Measurements from ENCODE around the gene AGPAT1. TPM values are rescaled to one million over a fixed set of nuclear protein-coding genes. Genes with fewer than 3 reads are reported as not detected.

AGPAT1 gene
- total RNA-seq, 4 donors from 2014 or later, result 17.6 to 34.0 (median 19.1) TPM

DNA sequence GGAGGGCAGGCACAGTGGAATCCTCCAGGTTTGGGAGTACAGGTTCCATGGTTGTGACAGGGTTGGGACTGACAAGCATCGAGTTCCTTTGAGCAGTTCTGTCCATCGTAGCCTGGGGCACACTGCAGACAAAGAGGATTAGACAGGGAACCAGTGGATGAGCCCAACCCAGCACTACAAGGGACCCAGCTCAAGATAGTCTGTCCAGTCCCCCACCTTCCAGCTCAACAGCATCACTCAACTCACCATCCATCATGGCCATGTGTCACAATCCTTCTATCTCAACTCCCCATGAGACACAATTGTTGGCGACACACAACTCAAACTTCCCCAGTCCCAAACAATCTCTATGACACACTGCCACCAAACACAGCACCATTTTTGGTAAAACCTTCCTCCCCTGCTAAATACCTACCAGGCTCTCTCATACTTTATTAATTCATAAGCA lies 28.4 kb upstream of the AGPAT1 start:
- Histone ChIP-seq H3K4me3 (no peak overlapping the region), H3K9me3 (no peaks in the 10 kb centered on the region), H3K36me3 (peaks cover 0 to 6% (median 0%) of the 10 kb centered on the region in 3 donors), H3K4me1 (no peaks in the 10 kb centered on the region), H3K27me3 (peaks cover 0 to 4% (median 0%) of the 10 kb centered on the region in 4 donors), H3K27ac (no peak overlapping the region)
- intact Hi-C loops (cut with DNase I), result no loop called here
- WGBS, 2 donors, result 93% methylated on average over 1 to 3 of the region's 3 CpGs
- DNase-seq, result no peak
- TF ChIP-seq POLR2A (IDR thresholded peaks at IDR 0.05), result no peak
- TF ChIP-seq, protein P1, sequence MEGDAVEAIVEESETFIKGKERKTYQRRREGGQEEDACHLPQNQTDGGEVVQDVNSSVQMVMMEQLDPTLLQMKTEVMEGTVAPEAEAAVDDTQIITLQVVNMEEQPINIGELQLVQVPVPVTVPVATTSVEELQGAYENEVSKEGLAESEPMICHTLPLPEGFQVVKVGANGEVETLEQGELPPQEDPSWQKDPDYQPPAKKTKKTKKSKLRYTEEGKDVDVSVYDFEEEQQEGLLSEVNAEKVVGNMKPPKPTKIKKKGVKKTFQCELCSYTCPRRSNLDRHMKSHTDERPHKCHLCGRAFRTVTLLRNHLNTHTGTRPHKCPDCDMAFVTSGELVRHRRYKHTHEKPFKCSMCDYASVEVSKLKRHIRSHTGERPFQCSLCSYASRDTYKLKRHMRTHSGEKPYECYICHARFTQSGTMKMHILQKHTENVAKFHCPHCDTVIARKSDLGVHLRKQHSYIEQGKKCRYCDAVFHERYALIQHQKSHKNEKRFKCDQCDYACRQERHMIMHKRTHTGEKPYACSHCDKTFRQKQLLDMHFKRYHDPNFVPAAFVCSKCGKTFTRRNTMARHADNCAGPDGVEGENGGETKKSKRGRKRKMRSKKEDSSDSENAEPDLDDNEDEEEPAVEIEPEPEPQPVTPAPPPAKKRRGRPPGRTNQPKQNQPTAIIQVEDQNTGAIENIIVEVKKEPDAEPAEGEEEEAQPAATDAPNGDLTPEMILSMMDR (IDR thresholded peaks at IDR 0.05), result no peak

GRCh38 chr6:32203426-32204267 lies 27.8 kb upstream of the AGPAT1 start:
- no peak for TF ChIP-seq POLR2A (IDR thresholded peaks at IDR 0.05)
- TF ChIP-seq, protein P1 (IDR thresholded peaks at IDR 0.05), result no peak
- no peaks in the 10 kb centered on the region for H3K9me3 ChIP-seq
- intact Hi-C loops (cut with DNase I), result no loop called here
- H3K27me3 ChIP-seq, result peaks cover 0 to 4% (median 0%) of the 10 kb centered on the region in 4 donors
- no peak overlapping the region for H3K27ac ChIP-seq
- WGBS, 2 donors, result 85 to 86% methylated on average over 2 to 5 of the region's 9 CpGs
- H3K36me3 ChIP-seq, result peaks cover 0 to 6% (median 0%) of the 10 kb centered on the region in 3 donors
- H3K4me1 ChIP-seq, result no peaks in the 10 kb centered on the region
- no peak for DNase-seq
- no peak overlapping the region for H3K4me3 ChIP-seq

DNA sequence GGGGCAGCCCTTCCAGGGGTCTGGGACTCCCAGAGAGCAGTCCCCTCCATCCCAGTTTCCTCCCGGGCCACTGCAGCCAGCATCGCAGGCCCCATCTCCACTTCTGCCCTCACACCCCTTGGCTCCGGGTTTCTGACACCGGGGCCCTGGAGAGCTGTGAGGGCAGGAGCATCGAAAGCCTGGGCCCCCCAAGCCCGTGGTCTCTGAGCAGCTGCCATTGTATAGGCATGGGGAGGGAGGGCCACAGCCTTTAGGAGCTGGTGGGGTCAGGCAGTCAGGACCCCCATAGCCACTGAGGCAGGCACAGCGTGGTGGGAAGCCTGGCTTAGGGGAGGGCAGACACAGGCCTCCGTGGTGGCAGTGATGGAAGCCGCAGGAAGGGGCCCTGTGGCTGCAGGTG lies 26.3 kb upstream of the AGPAT1 start:
- intact Hi-C loops (cut with DNase I), result no loop called here
- no peak for TF ChIP-seq POLR2A (IDR thresholded peaks at IDR 0.05)
- TF ChIP-seq, protein P1 (IDR thresholded peaks at IDR 0.05), result no peak
- 60 to 100% methylated on average over 1 of the region's 9 CpGs for WGBS, 2 donors

GRCh38 chr6:32200711-32201475 lies 25.0 kb upstream of the AGPAT1 start:
- TF ChIP-seq POLR2A (IDR thresholded peaks at IDR 0.05), result no peak
- TF ChIP-seq, protein P1 (IDR thresholded peaks at IDR 0.05), result no peak
- intact Hi-C loops (cut with DNase I), result no loop called here
- peaks cover 0 to 4% (median 0%) of the 10 kb centered on the region in 4 donors for H3K27me3 ChIP-seq
- H3K27ac ChIP-seq, result no peak overlapping the region
- WGBS, 2 donors, result 93 to 100% methylated on average over 2 to 10 of the region's 13 CpGs
- peaks cover 0 to 18% (median 6%) of the 10 kb centered on the region in 3 donors for H3K4me1 ChIP-seq
- H3K36me3 ChIP-seq, result peaks cover 0 to 6% (median 0%) of the 10 kb centered on the region in 3 donors
- H3K9me3 ChIP-seq, result no peaks in the 10 kb centered on the region
- no peak overlapping the region for H3K4me3 ChIP-seq
- DNase-seq, result no peak

More for the DNA sequence above, 26.3 kb upstream of the AGPAT1 start:
- no peak for DNase-seq
- Histone ChIP-seq H3K9me3 (no peaks in the 10 kb centered on the region), H3K36me3 (peaks cover 0 to 6% (median 0%) of the 10 kb centered on the region in 3 donors), H3K27me3 (peaks cover 0 to 4% (median 0%) of the 10 kb centered on the region in 4 donors), H3K4me3 (no peak overlapping the region), H3K27ac (no peak overlapping the region), H3K4me1 (peaks cover 0 to 6% (median under 1%) of the 10 kb centered on the region in 3 donors)

All from esophagus squamous epithelium (tissue), 5 donors.